Endothelial cell of umbilical vein (primary cell): ENCODE data around the gene YY1.

ENCODE experiments used
- CTCF ChIP-seq, 2 donors: IDR thresholded peaks; 1 replicate in 1 of 2; 2 replicates in 1 of 2; pipeline ENCODE4 v1.5.1; 2011; ENCODE audit warnings: low read length in 2 of 2, mild to moderate bottlenecking in 2 of 2, moderate library complexity in 2 of 2, control low read depth in 1 of 2, inconsistent platforms in 1 of 2, low read depth in 1 of 2; ENCODE audit not compliant: insufficient read depth in 1 of 2; ENCODE audit errors: extremely low read depth in 1 of 2
- EZH2 ChIP-seq: IDR thresholded peaks from 2 replicates; pipeline ENCODE4 v1.6.1; 2012; ENCODE audit warnings: borderline replicate concordance, low read depth, mild to moderate bottlenecking, moderate library complexity, low read length, inconsistent platforms; ENCODE audit not compliant: severe bottlenecking
- POLR2A ChIP-seq: IDR thresholded peaks from 2 replicates; pipeline ENCODE4 v1.6.1; 2012; ENCODE audit warnings: low read depth, mild to moderate bottlenecking, control low read depth, low read length
- POLR2AphosphoS5 ChIP-seq: IDR thresholded peaks from 2 replicates; pipeline ENCODE4 v1.6.1; 2012; ENCODE audit warnings: low read depth, mild to moderate bottlenecking, control low read depth, low read length, moderate library complexity; ENCODE audit not compliant: insufficient read depth

DNA sequence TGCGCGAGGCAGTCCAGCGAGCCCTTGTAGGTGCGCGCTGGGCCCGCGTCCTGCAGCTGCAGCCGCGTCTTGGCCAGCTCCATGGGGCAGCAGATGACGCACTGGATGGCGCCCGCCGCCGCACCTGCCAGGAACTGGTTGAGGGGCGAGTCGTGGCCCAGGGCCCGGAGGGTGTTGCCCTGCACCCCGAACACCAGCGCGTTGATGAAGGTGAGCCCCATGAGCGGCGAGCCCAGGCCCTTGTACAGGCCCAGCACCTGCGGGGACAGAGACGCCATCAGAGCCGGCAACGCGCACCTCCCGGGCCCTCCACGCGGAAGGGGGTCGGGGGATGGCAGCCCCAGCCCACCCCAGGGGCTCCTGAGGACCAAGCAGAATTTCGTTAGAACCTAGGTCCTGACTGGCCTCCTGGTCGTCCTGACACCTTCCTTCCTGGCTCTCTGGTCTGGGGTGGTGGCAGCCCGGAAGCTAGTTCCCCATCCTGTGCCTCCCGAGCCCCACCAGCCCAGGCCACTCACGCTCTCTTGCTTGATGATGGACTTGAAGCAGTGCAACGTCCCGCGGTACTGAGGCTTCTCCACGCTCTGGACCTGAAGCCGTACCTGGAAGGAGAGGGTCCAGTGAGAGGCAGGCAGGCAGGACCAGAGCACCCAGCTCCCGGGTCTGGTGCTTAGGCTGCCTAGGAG, 54.0 kb downstream of the YY1 start:
- TF ChIP-seq POLR2A (no peak), EZH2 (no peak), CTCF (IDR thresholded peaks at IDR 0.05; ENCODE audit: extremely low read depth in 1 of 2, insufficient read depth in 1 of 2, low read depth in 1 of 2, low read length in 2 of 2) (no peak), POLR2AphosphoS5 (no peak)
